IMR-90 (cell line): ENCODE results near the gene ZBTB9. TPM values are rescaled to one million over a fixed set of nuclear protein-coding genes. Genes with fewer than 3 reads are reported as not detected.

Experiments used
- ATAC-seq: fragments of 200-7000 bp; cut with Tn5 transposase; 2 replicates; pipeline ENCODE4 v1.9.1; 2020; ENCODE audit warnings: low read depth, mild to moderate bottlenecking, moderate library complexity
- BruUV-seq: library from RNA; stranded (reverse); fragments of 400-500 nt; replicated peaks from 2 replicates; lab custom pipeline; 2021; lab: Mats Ljungman, UMichigan
- CTCF ChIA-PET: fragments of 300-600 bp; formaldehyde crosslinking; extraction: SDS; loops from one replicate; lab custom pipeline; 2021; ENCODE audit warnings: antibody characterized with exemption; lab: Yijun Ruan, JAX
- POLR2A ChIA-PET: fragments of 300-600 bp; sonication (Branson Sonifier 250); formaldehyde crosslinking; loops from one replicate; lab custom pipeline; 2022; ENCODE audit warnings: antibody characterized with exemption; ENCODE audit not compliant: unreplicated experiment; lab: Charles Lee
- DNase-seq: peaks from one replicate; pipeline ENCODE4 v3.0.0; 2013
- H2AFZ ChIP-seq: replicated peaks from 2 replicates; pipeline ENCODE3; 2013; ENCODE audit warnings: low read length, mild to moderate bottlenecking; ENCODE audit not compliant: poor library complexity
- H2AK5ac ChIP-seq: 2 replicates; pipeline ENCODE4 v1.6.1; 2013; ENCODE audit warnings: low read depth, low read length, inconsistent platforms
- H2AK9ac ChIP-seq: replicated peaks from 2 replicates; pipeline ENCODE3; 2013; ENCODE audit warnings: mild to moderate bottlenecking, low read depth, low read length, moderate library complexity; ENCODE audit not compliant: poor library complexity
- H2BK120ac ChIP-seq: 2 replicates; pipeline ENCODE4 v1.6.1; 2013; ENCODE audit warnings: low read depth, low read length, inconsistent platforms
- H2BK15ac ChIP-seq: 3 replicates; pipeline ENCODE4 v1.6.1; 2013; ENCODE audit warnings: low read depth, low read length, inconsistent platforms
- H2BK20ac ChIP-seq: 2 replicates; pipeline ENCODE4 v1.6.1; 2013; ENCODE audit warnings: low read depth, mild to moderate bottlenecking, inconsistent platforms, low read length, moderate library complexity
- H2BK5ac ChIP-seq: 2 replicates; pipeline ENCODE4 v1.6.1; 2013; ENCODE audit warnings: mild to moderate bottlenecking, low read depth, low read length, inconsistent platforms; ENCODE audit not compliant: poor library complexity, severe bottlenecking
- H3K14ac ChIP-seq: replicated peaks from 2 replicates; pipeline ENCODE4 v1.6.1; 2013; ENCODE audit warnings: low read depth, low read length, inconsistent platforms
- H3K18ac ChIP-seq: 2 replicates; pipeline ENCODE4 v1.6.1; 2013; ENCODE audit warnings: low read depth, low read length, control low read depth
- H3K23ac ChIP-seq: 2 replicates; pipeline ENCODE4 v1.6.1; 2013; ENCODE audit warnings: low read depth, low read length, inconsistent platforms
- H3K27ac ChIP-seq: 2 replicates; pipeline ENCODE4 v1.5.1; 2013; ENCODE audit warnings: mild to moderate bottlenecking, control low read depth, low read length; ENCODE audit not compliant: insufficient read depth
- H3K27me3 ChIP-seq: 2 replicates; pipeline ENCODE4 v1.6.1; 2013; ENCODE audit warnings: low read length; ENCODE audit not compliant: control insufficient read depth, insufficient read depth
- H3K36me3 ChIP-seq: 2 replicates; pipeline ENCODE4 v1.6.1; 2013; ENCODE audit warnings: low read length, mixed read lengths; ENCODE audit not compliant: control insufficient read depth, insufficient read depth
- H3K4ac ChIP-seq: 2 replicates; pipeline ENCODE4 v1.6.1; 2013; ENCODE audit warnings: low read depth, low read length, inconsistent platforms
- H3K4me1 ChIP-seq: 2 replicates; pipeline ENCODE4 v1.6.1; 2013; ENCODE audit warnings: low read length, mixed read lengths; ENCODE audit not compliant: control insufficient read depth, insufficient read depth
- H3K4me2 ChIP-seq: 2 replicates; pipeline ENCODE4 v1.6.1; 2013; ENCODE audit warnings: low read depth, mild to moderate bottlenecking, control low read depth, low read length, moderate library complexity
- H3K4me3 ChIP-seq: 2 replicates; pipeline ENCODE4 v1.5.1; 2013; ENCODE audit warnings: low read depth, mild to moderate bottlenecking, control low read depth, low read length, moderate library complexity; ENCODE audit not compliant: insufficient read depth
- H3K56ac ChIP-seq: 2 replicates; pipeline ENCODE4 v1.6.1; 2013; ENCODE audit warnings: low read length, inconsistent platforms; ENCODE audit not compliant: insufficient read depth; ENCODE audit errors: extremely low read depth
- H3K79me1 ChIP-seq, 2 experiments: 2 replicates each; pipeline ENCODE4 v1.6.1; 2013; ENCODE audit warnings: low read length in 2 of 2, inconsistent platforms in 1 of 2, low read depth in 1 of 2
- H3K9ac ChIP-seq: 2 replicates; pipeline ENCODE4 v1.6.1; 2013; ENCODE audit warnings: low read depth, low read length, control low read depth
- H3K9me1 ChIP-seq: 2 replicates; pipeline ENCODE4 v1.6.1; 2013; ENCODE audit warnings: low read length, inconsistent platforms; ENCODE audit not compliant: insufficient read depth
- H3K9me3 ChIP-seq: 2 replicates; pipeline ENCODE4 v1.6.1; 2013; ENCODE audit warnings: low read length; ENCODE audit not compliant: control insufficient read depth, insufficient read depth
- H4K20me1 ChIP-seq: 2 replicates; pipeline ENCODE4 v1.6.1; 2013; ENCODE audit warnings: low read length, inconsistent platforms; ENCODE audit not compliant: insufficient read depth
- H4K5ac ChIP-seq: 2 replicates; pipeline ENCODE4 v1.6.1; 2013; ENCODE audit warnings: mild to moderate bottlenecking, low read depth, low read length, control low read depth
- H4K8ac ChIP-seq, 2 experiments: 2 replicates each; pipeline ENCODE4 v1.6.1; 2013; ENCODE audit warnings: low read depth in 2 of 2, low read length in 2 of 2, control low read depth in 1 of 2, inconsistent platforms in 1 of 2
- H4K91ac ChIP-seq: 2 replicates; pipeline ENCODE4 v1.6.1; 2013; ENCODE audit warnings: low read depth, low read length, inconsistent platforms; ENCODE audit not compliant: insufficient read depth
- CEBPB ChIP-seq: IDR thresholded peaks from 2 replicates; pipeline ENCODE4 v1.6.1; 2012; ENCODE audit warnings: low read depth, low read length, improper control_type of control experiment
- CHD1 ChIP-seq: IDR thresholded peaks from 2 replicates; pipeline ENCODE4 v1.6.1; 2012; ENCODE audit warnings: low read depth, low read length, improper control_type of control experiment
- FOS ChIP-seq: fragments of 150-350 bp; IDR thresholded peaks from 2 replicates; pipeline ENCODE4 v1.6.1; 2016; ENCODE audit warnings: low read depth, low read length
- MAFK ChIP-seq: IDR thresholded peaks from 2 replicates; pipeline ENCODE4 v1.6.1; 2012; ENCODE audit warnings: low read depth, low read length, improper control_type of control experiment
- MAZ ChIP-seq: IDR thresholded peaks from 2 replicates; pipeline ENCODE4 v1.6.1; 2012; ENCODE audit warnings: low read depth, mild to moderate bottlenecking, low read length, improper control_type of control experiment, moderate library complexity, borderline replicate concordance
- NFE2L2 ChIP-seq: fragments of 150-350 bp; IDR thresholded peaks from 2 replicates; pipeline ENCODE4 v1.6.1; 2016; ENCODE audit warnings: low read depth, mild to moderate bottlenecking, low read length
- RCOR1 ChIP-seq: IDR thresholded peaks from 2 replicates; pipeline ENCODE4 v1.6.1; 2012; ENCODE audit warnings: mild to moderate bottlenecking, low read length, improper control_type of control experiment; ENCODE audit not compliant: insufficient replicate concordance
- RFX5 ChIP-seq: IDR thresholded peaks from 2 replicates; pipeline ENCODE4 v1.8.0; 2012; ENCODE audit warnings: low read depth, mild to moderate bottlenecking, low read length, moderate library complexity
- WGBS, 2 experiments: methylation state at CpG; one replicate each; pipeline versions ENCODE4 v1.1.5 to v1.1.7; 2013; ENCODE audit warnings: missing lambda C conversion rate in 2 of 2; ENCODE audit not compliant: insufficient read length in 1 of 2; ENCODE audit errors: extremely low coverage in 2 of 2; 5-methylcytosine and 5-hydroxymethylcytosine counted together
- dilution Hi-C: fragments of 300-500 bp; cut with HindIII; formaldehyde crosslinking; loops from one replicate; pipeline ENCODE4 v1.14.3; 2018; ENCODE audit warnings: low sequenced_read_pairs; ENCODE audit not compliant: unreplicated experiment
- in situ Hi-C: fragments of 300-500 bp; cut with MboI; formaldehyde crosslinking; loops from 3 replicates; pipeline ENCODE4 v1.14.3; 2019; ENCODE audit warnings: low sequenced_read_pairs, inconsistent platforms, mixed read lengths
- intact Hi-C: fragments of 100-400 bp; cut with micrococcal nuclease; formaldehyde crosslinking; loops from 2 replicates; pipeline ENCODE4 v1.10.0; 2022
- polyA plus RNA-seq, 3 experiments: library from polyadenylated mRNA; depleted of rRNA; stranded (reverse); fragments of >200 nt; gene quantifications; 2 replicates each; pipeline ENCODE4 v1.2.3, GENCODE V29; 2012; ENCODE audit warnings: low replicate concordance in 1 of 3
- total RNA-seq: library from RNA; depleted of rRNA; stranded (reverse); fragments of >200 nt; gene quantifications from 2 replicates; pipeline ENCODE4 v1.2.3, GENCODE V29; 2012
- TF ChIP-seq, protein P1 (sequence below): fragments of 150-350 bp; IDR thresholded peaks from 2 replicates; pipeline ENCODE4 v1.6.1; 2017; ENCODE audit warnings: mild to moderate bottlenecking, antibody characterized with exemption, low read length, low read depth
- TF ChIP-seq, protein P2 (sequence below): fragments of 150-350 bp; IDR thresholded peaks from 2 replicates; pipeline ENCODE4 v1.6.1; 2016; ENCODE audit warnings: low read depth, mild to moderate bottlenecking, low read length, moderate library complexity, borderline replicate concordance
- TF ChIP-seq, protein P3 (sequence below): conservative IDR thresholded peaks from 2 replicates; pipeline ENCODE4 v1.5.1; 2012; ENCODE audit warnings: mild to moderate bottlenecking, low read depth, low read length, improper control_type of control experiment

The ZBTB9 gene
- total and polyA plus RNA-seq, 2 of the 4 experiments (the other 2 are of a cell fraction): 5.4 to 5.9 TPM

DNA sequence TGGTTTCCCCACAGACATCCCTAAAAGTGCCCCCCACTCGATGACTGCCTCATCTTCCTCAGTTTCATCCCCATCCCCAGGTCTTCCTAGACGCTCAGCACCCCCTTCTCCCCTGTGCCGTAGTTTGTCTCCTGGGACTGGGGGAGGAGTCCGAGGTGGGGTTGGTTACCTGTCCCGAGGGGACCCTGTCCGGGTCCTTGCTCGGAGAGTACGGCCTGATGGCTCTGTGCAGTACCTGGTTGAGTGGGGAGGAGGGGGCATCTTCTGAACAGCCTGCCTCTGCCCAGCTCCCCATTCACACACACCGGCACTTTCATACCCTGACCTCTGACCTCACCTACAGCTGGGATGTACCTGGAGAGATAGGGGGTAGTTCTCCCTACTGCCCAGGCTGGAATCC lies 38.5 kb upstream of the ZBTB9 start:
- dilution Hi-C loops (no loop called here), in situ Hi-C loops (no loop called here), intact Hi-C loops (loop anchor here (5.0 kb wide), 2 partner anchors 104 to 119 kb away; partner anchors contain the start of genes RGL2 and TAPBP)
- H3K9ac ChIP-seq: peak overlapping the region; percentile 66
- H3K4me2 ChIP-seq: peak overlapping the region; percentile 80
- H3K56ac ChIP-seq: peak overlapping the region; percentile 56
- no TSS peak for BruUV-seq
- peaks cover 19% of the 10 kb centered on the region for H3K4me1 ChIP-seq
- H3K9me3 ChIP-seq: no peaks in the 10 kb centered on the region
- peak overlapping the region; percentile 78 for H3K27ac ChIP-seq
- H2AK5ac ChIP-seq: peak overlapping the region; percentile 89
- peak overlapping the region; percentile 34; the same call in 1 of the 2 replicates for H3K18ac ChIP-seq
- H3K14ac ChIP-seq: 0 out of 2 replicates have a peak overlapping the region, but pooled peaks have one; percentile 3
- DNase-seq (no peak), ATAC-seq (no peak)
- peak overlapping the region; percentile 49 to 71; a peak in 3 of 4 replicates for H4K8ac ChIP-seq
- POLR2A ChIA-PET: no interaction called here
- H4K5ac ChIP-seq: peak overlapping the region; percentile 13; the same call in 1 of the 2 replicates
- 0 out of 2 replicates have a peak overlapping the region, but pooled peaks have one; percentile 20 for H2BK20ac ChIP-seq
- TF ChIP-seq MAFK: no peak
- no peak for TF ChIP-seq MAZ
- no peak for TF ChIP-seq RFX5
- TF ChIP-seq, protein P1, sequence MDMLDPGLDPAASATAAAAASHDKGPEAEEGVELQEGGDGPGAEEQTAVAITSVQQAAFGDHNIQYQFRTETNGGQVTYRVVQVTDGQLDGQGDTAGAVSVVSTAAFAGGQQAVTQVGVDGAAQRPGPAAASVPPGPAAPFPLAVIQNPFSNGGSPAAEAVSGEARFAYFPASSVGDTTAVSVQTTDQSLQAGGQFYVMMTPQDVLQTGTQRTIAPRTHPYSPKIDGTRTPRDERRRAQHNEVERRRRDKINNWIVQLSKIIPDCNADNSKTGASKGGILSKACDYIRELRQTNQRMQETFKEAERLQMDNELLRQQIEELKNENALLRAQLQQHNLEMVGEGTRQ: no peak
- no peak for TF ChIP-seq CHD1
- TF ChIP-seq CEBPB: no peak
- TF ChIP-seq RCOR1: no peak
- no peak for TF ChIP-seq NFE2L2
- TF ChIP-seq, protein P2, sequence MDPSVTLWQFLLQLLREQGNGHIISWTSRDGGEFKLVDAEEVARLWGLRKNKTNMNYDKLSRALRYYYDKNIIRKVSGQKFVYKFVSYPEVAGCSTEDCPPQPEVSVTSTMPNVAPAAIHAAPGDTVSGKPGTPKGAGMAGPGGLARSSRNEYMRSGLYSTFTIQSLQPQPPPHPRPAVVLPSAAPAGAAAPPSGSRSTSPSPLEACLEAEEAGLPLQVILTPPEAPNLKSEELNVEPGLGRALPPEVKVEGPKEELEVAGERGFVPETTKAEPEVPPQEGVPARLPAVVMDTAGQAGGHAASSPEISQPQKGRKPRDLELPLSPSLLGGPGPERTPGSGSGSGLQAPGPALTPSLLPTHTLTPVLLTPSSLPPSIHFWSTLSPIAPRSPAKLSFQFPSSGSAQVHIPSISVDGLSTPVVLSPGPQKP: no peak
- no peak for TF ChIP-seq FOS
- TF ChIP-seq, protein P3, sequence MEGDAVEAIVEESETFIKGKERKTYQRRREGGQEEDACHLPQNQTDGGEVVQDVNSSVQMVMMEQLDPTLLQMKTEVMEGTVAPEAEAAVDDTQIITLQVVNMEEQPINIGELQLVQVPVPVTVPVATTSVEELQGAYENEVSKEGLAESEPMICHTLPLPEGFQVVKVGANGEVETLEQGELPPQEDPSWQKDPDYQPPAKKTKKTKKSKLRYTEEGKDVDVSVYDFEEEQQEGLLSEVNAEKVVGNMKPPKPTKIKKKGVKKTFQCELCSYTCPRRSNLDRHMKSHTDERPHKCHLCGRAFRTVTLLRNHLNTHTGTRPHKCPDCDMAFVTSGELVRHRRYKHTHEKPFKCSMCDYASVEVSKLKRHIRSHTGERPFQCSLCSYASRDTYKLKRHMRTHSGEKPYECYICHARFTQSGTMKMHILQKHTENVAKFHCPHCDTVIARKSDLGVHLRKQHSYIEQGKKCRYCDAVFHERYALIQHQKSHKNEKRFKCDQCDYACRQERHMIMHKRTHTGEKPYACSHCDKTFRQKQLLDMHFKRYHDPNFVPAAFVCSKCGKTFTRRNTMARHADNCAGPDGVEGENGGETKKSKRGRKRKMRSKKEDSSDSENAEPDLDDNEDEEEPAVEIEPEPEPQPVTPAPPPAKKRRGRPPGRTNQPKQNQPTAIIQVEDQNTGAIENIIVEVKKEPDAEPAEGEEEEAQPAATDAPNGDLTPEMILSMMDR: no peak
- no CpG with 5 or more reads among the region's 9 CpGs for whole genome bisulfite sequencing, 2 experiments
- CTCF ChIA-PET: no interaction called here
- no peaks in the 10 kb centered on the region for H3K27me3 ChIP-seq
- peak overlapping the region; percentile 86 for H2BK5ac ChIP-seq
- H2AK9ac ChIP-seq: peak overlapping the region; percentile 18
- peaks cover 19% of the 10 kb centered on the region for H4K20me1 ChIP-seq
- no peak overlapping the region for H2AFZ ChIP-seq
- peaks cover 24 to 84% of the 10 kb centered on the region in 2 experiments for H3K79me1 ChIP-seq
- peaks cover 9% of the 10 kb centered on the region for H3K9me1 ChIP-seq
- 0 out of 3 replicates have a peak overlapping the region, but pooled peaks have one; percentile 2 for H2BK15ac ChIP-seq
- peak overlapping the region; percentile 14 for H4K91ac ChIP-seq
- H3K4ac ChIP-seq: peak overlapping the region; percentile 65
- peak overlapping the region; percentile 25 for H3K4me3 ChIP-seq
- peak overlapping the region; percentile 64 for H3K23ac ChIP-seq
- 0 out of 2 replicates have a peak overlapping the region, but pooled peaks have one; percentile 3 for H2BK120ac ChIP-seq
- H3K36me3 ChIP-seq: peaks cover 40% of the 10 kb centered on the region
